Sciatic nerve (tissue), 2 donors: ENCODE measurements around the gene ZDHHC14. TPM values are rescaled to one million over a fixed set of nuclear protein-coding genes. Genes with fewer than 3 reads are reported as not detected.

Experiments
- ATAC-seq: fragments of 200-7000 bp; cut with Tn5 transposase; one replicate; pipeline ENCODE4 v1.9.1; 2020; ENCODE audit warnings: mild to moderate bottlenecking, moderate library complexity
- DNase-seq: peaks from one replicate; pipeline ENCODE4 v3.0.0-alpha.2; 2020; ENCODE audit warnings: low spot score
- intact Hi-C: fragments of 100-400 bp; cut with DNase I; formaldehyde crosslinking; loops from one replicate; pipeline ENCODE4 v1.14.2; 2022
- total RNA-seq: library from RNA; stranded (reverse); fragmentation: NEBNext Ultra II Directional; extraction: Animal tissue kit (Norgen Biotek cat#: 25700); gene quantifications from one replicate; pipeline ENCODE4 v1.2.1, GENCODE V29; 2021
- donor health status: DM: no; HTN: no; CAD: no.
- donor health status: DM: no; HTN: no; CAD: no.

ZDHHC14 gene
- total RNA-seq, 1 donor from 2014 or later = 19.1 TPM

- intact Hi-C loops = no loop called here
- DNase-seq (no peak), ATAC-seq (no peak)
Measured at GRCh38 chr6:157479464-157480303, 98.7 kb downstream of the ZDHHC14 start.

- DNase-seq = no peak
- intact Hi-C loops = no loop called here
- ATAC-seq = no peak
Measured at GRCh38 chr6:157481189-157481864, 100.3 kb downstream of the ZDHHC14 start.

GRCh38 chr6:157481865-157482249, 100.9 kb downstream of the ZDHHC14 start:
- intact Hi-C loops = no loop called here
- DNase-seq (no peak), ATAC-seq (peak; percentile 84)

- DNase-seq (no peak), ATAC-seq (no peak)
- intact Hi-C loops = no loop called here
Measured at GRCh38 chr6:157483770-157484169, 102.8 kb downstream of the ZDHHC14 start.

- intact Hi-C loops = no loop called here
- ATAC-seq (no peak), DNase-seq (no peak)
Measured at GRCh38 chr6:157484181-157484580, 103.2 kb downstream of the ZDHHC14 start.

GRCh38 chr6:157486572-157486971, 105.6 kb downstream of the ZDHHC14 start:
- DNase-seq (no peak), ATAC-seq (no peak)
- intact Hi-C loops = no loop called here

- intact Hi-C loops = no loop called here
- no peak for ATAC-seq
- no peak for DNase-seq
Measured at GRCh38 chr6:157487110-157487773, 106.3 kb downstream of the ZDHHC14 start.

GRCh38 chr6:157488058-157488457, 107.1 kb downstream of the ZDHHC14 start:
- intact Hi-C loops = no loop called here
- ATAC-seq (no peak), DNase-seq (no peak)

GRCh38 chr6:157488716-157489118, 107.7 kb downstream of the ZDHHC14 start:
- DNase-seq (no peak), ATAC-seq (no peak)
- intact Hi-C loops = no loop called here

- intact Hi-C loops = no loop called here
- DNase-seq (no peak), ATAC-seq (no peak)
Measured at GRCh38 chr6:157490611-157491269, 109.8 kb downstream of the ZDHHC14 start.

GRCh38 chr6:157491571-157492232, 110.7 kb downstream of the ZDHHC14 start:
- DNase-seq (no peak), ATAC-seq (no peak)
- intact Hi-C loops = no loop called here

- ATAC-seq = no peak
- intact Hi-C loops = no loop called here
- no peak for DNase-seq
Measured at GRCh38 chr6:157492249-157492648, 111.3 kb downstream of the ZDHHC14 start.

- ATAC-seq (no peak), DNase-seq (no peak)
- intact Hi-C loops = no loop called here
Measured at GRCh38 chr6:157492741-157493140, 111.8 kb downstream of the ZDHHC14 start.

GRCh38 chr6:157493173-157493572, 112.2 kb downstream of the ZDHHC14 start:
- DNase-seq (no peak), ATAC-seq (peak; percentile 19)
- intact Hi-C loops = no loop called here

GRCh38 chr6:157493576-157493975, 112.6 kb downstream of the ZDHHC14 start:
- peak; percentile 11 for ATAC-seq

GRCh38 chr6:157494132-157494710, 113.2 kb downstream of the ZDHHC14 start:
- ATAC-seq (peak; percentile 54), DNase-seq (no peak)
- intact Hi-C loops = no loop called here

More at GRCh38 chr6:157493576-157493975, 112.6 kb downstream of the ZDHHC14 start:
- intact Hi-C loops = no loop called here
- DNase-seq = no peak

GRCh38 chr6:157496534-157497095, 115.6 kb downstream of the ZDHHC14 start:
- intact Hi-C loops = no loop called here
- DNase-seq (no peak), ATAC-seq (no peak)

- no peak for ATAC-seq
- intact Hi-C loops = no loop called here
- DNase-seq = no peak
Measured at GRCh38 chr6:157497579-157497978, 116.6 kb downstream of the ZDHHC14 start.
